K562 (cell line): ENCODE results near the gene EDARADD. TPM values are rescaled to one million over a fixed set of nuclear protein-coding genes. Genes with fewer than 3 reads are reported as not detected.

ENCODE experiments used
- ATAC-seq: fragments of 200-7000 bp; cut with Tn5 transposase; 3 replicates; pipeline ENCODE4 v1.9.1; 2020; ENCODE audit warnings: moderate library complexity
- BruUV-seq: library from RNA; stranded (reverse); fragments of 400-500 nt; replicated peaks from 2 replicates; lab custom pipeline; 2021; lab: Mats Ljungman, UMichigan
- CTCF ChIA-PET: fragments of 300-600 bp; formaldehyde crosslinking; extraction: SDS; loops from one replicate; lab custom pipeline; 2021; ENCODE audit warnings: low intra/inter-chr PET ratio; lab: Yijun Ruan, JAX
- POLR2A ChIA-PET: fragments of 300-600, 350-650 bp; sonication (Branson Sonifier 250); formaldehyde crosslinking; extraction: SDS; loops from one replicate; lab custom pipeline; 2021; ENCODE audit warnings: antibody characterized with exemption, inconsistent platforms; lab: Yijun Ruan, JAX
- DNase-seq, 4 experiments: peaks; one replicate each; pipeline versions ENCODE4 v3.0.0 to v3.0.0-alpha.2; 2011 to 2018; ENCODE audit warnings: low spot score in 3 of 4, mixed read lengths in 3 of 4; ENCODE audit errors: extremely low read depth in 1 of 4
- FAIRE-seq: peaks from 2 replicates; lab custom pipeline; 2011; peaks lifted over from hg19 to GRCh38; lab: Jason Lieb, UNC
- H2AFZ ChIP-seq: 2 replicates; pipeline ENCODE4 v1.6.0; 2011; ENCODE audit warnings: low read depth, low read length, control low read depth, inconsistent platforms
- H3K27ac ChIP-seq: fragments of 200-600 bp; 3 replicates; pipeline ENCODE4 v1.8.0; 2011; ENCODE audit warnings: low read depth, mild to moderate bottlenecking, control low read depth, inconsistent platforms, low read length, moderate library complexity, mixed read lengths; ENCODE audit errors: extremely low read depth
- H3K27me3 ChIP-seq, 2 experiments: fragments of 300-600 bp in 1 of 2; 2 replicates in 1 of 2; 3 replicates in 1 of 2; pipeline versions ENCODE4 v1.6.0 to v1.8.0; 2011; ENCODE audit warnings: inconsistent platforms in 2 of 2, low read length in 2 of 2, mild to moderate bottlenecking in 1 of 2, mixed read lengths in 1 of 2, moderate library complexity in 1 of 2; ENCODE audit not compliant: control insufficient read depth in 2 of 2, insufficient read depth in 2 of 2
- H3K36me3 ChIP-seq: fragments of 300-600 bp; 3 replicates; pipeline ENCODE4 v1.8.0; 2011; ENCODE audit warnings: mild to moderate bottlenecking, low read length, inconsistent platforms; ENCODE audit not compliant: control insufficient read depth, insufficient read depth
- H3K4me1 ChIP-seq, 2 experiments: fragments of 200-600 bp in 1 of 2; replicated peaks in 1 of 2; 2 replicates in 1 of 2; 3 replicates in 1 of 2; pipeline versions ENCODE4 v1.5.1 to v1.8.0; 2011; ENCODE audit warnings: inconsistent platforms in 2 of 2, low read length in 2 of 2, mild to moderate bottlenecking in 1 of 2, mixed read lengths in 1 of 2, moderate library complexity in 1 of 2; ENCODE audit not compliant: control insufficient read depth in 2 of 2, insufficient read depth in 2 of 2
- H3K4me2 ChIP-seq: 2 replicates; pipeline ENCODE4 v1.6.1; 2011; ENCODE audit warnings: low read length, control low read depth, inconsistent platforms, mixed read lengths; ENCODE audit not compliant: insufficient read depth
- H3K4me3 ChIP-seq: fragments of 200-600 bp; sonication (generic), shearing (Covaris generic); 2 replicates; pipeline ENCODE4 v1.5.1; 2016; ENCODE audit warnings: control low read depth, inconsistent platforms
- H3K79me2 ChIP-seq: fragments of 200-600 bp; 3 replicates; pipeline ENCODE4 v1.8.0; 2011; ENCODE audit warnings: low read length, inconsistent platforms; ENCODE audit not compliant: control insufficient read depth, insufficient read depth
- H3K9ac ChIP-seq, 2 experiments: 2 replicates each; pipeline versions ENCODE4 v1.6.0 to v1.6.1; 2011; ENCODE audit warnings: low read depth in 2 of 2, low read length in 2 of 2, control low read depth in 1 of 2, inconsistent platforms in 1 of 2, mild to moderate bottlenecking in 1 of 2, mixed read lengths in 1 of 2; ENCODE audit not compliant: insufficient read depth in 1 of 2
- H3K9me1 ChIP-seq: one replicate; pipeline ENCODE4 v1.6.0; 2011; ENCODE audit warnings: inconsistent platforms, mild to moderate bottlenecking, low read length, moderate library complexity; ENCODE audit not compliant: control insufficient read depth, insufficient read depth
- H3K9me3 ChIP-seq: replicated peaks from 2 replicates; pipeline ENCODE4 v1.5.1; 2011; ENCODE audit warnings: low read depth, low read length, inconsistent platforms; ENCODE audit not compliant: control insufficient read depth, insufficient read depth
- H4K20me1 ChIP-seq: replicated peaks from 2 replicates; pipeline ENCODE4 v1.6.1; 2011; ENCODE audit warnings: low read length, inconsistent platforms, mixed read lengths; ENCODE audit not compliant: control insufficient read depth, insufficient read depth
- AFF1 ChIP-seq, 2 experiments: fragments of 450-650 bp; IDR thresholded peaks; 2 replicates each; pipeline ENCODE4 v1.6.1; 2018; ENCODE audit warnings: mild to moderate bottlenecking in 2 of 2, low read depth in 1 of 2; ENCODE audit not compliant: partially characterized antibody in 2 of 2
- CBX2 ChIP-seq: fragments of 200-600 bp; sonication (generic); IDR thresholded peaks from one replicate; pipeline ENCODE4 v1.6.1; 2012; ENCODE audit warnings: mild to moderate bottlenecking, low read length, inconsistent platforms; ENCODE audit not compliant: insufficient read depth, poor library complexity, severe bottlenecking
- DLX4 ChIP-seq: fragments of 250-450 bp; sonication (Bioruptor Pico); IDR thresholded peaks from 2 replicates; pipeline ENCODE4 v1.6.1; 2021; ENCODE audit warnings: mild to moderate bottlenecking
- DPF2 ChIP-seq: fragments of 450-650 bp; IDR thresholded peaks from 2 replicates; pipeline ENCODE4 v1.6.1; 2016
- E2F4 ChIP-seq: sonication (generic); formaldehyde crosslinking; IDR thresholded peaks from 2 replicates; pipeline ENCODE4 v1.8.0; 2022; ENCODE audit warnings: mild to moderate bottlenecking, low read depth, missing genetic modification reagents
- FOXJ2 ChIP-seq: fragments of 200-800 bp; sonication (Bioruptor generic); IDR thresholded peaks from 2 replicates; pipeline ENCODE4 v1.6.1; 2016; ENCODE audit warnings: missing genetic modification characterization, missing compliant biosample characterization
- KAT7 ChIP-seq: sonication (generic); formaldehyde crosslinking; IDR thresholded peaks from 2 replicates; pipeline ENCODE4 v1.8.0; 2022; ENCODE audit warnings: missing genetic modification reagents, mild to moderate bottlenecking, borderline replicate concordance
- KLF1 ChIP-seq: fragments of 450-650 bp; IDR thresholded peaks from 2 replicates; pipeline ENCODE4 v1.6.1; 2016; ENCODE audit warnings: missing genetic modification characterization, missing compliant biosample characterization
- KLF6 ChIP-seq: fragments of 250-450 bp; sonication (Bioruptor Pico); IDR thresholded peaks from 2 replicates; pipeline ENCODE4 v1.4.0; 2020; ENCODE audit warnings: mild to moderate bottlenecking, moderate library complexity, borderline replicate concordance
- POLR2H ChIP-seq: IDR thresholded peaks from 2 replicates; pipeline ENCODE4 v1.6.1; 2016; ENCODE audit warnings: missing genetic modification characterization, low read depth, mild to moderate bottlenecking, control low read depth, missing compliant biosample characterization, moderate library complexity
- SRSF9 ChIP-seq: fragments of 200-400 bp; formaldehyde crosslinking; IDR thresholded peaks from 2 replicates; pipeline ENCODE4 v1.6.1; 2017; ENCODE audit warnings: low read depth, low read length, borderline replicate concordance
- ZNF143 ChIP-seq: sonication (generic); formaldehyde crosslinking; IDR thresholded peaks from 2 replicates; pipeline ENCODE4 v1.9.0; 2022; ENCODE audit warnings: mild to moderate bottlenecking, missing genetic modification reagents
- ZNF253 ChIP-seq: fragments of 250-450 bp; sonication (Bioruptor Pico); conservative IDR thresholded peaks from 2 replicates; pipeline ENCODE4 v1.6.1; 2021; ENCODE audit warnings: mild to moderate bottlenecking
- ZNF639 ChIP-seq, 2 experiments: fragments of 200-800 bp in 1 of 2; sonication (Bioruptor generic) in 1 of 2; sonication (generic) in 1 of 2; formaldehyde crosslinking in 1 of 2; IDR thresholded peaks in 1 of 2; conservative IDR thresholded peaks in 1 of 2; 2 replicates each; pipeline versions ENCODE4 v1.5.0 to v1.6.1; 2016 to 2020; ENCODE audit warnings: missing compliant biosample characterization in 1 of 2, missing genetic modification characterization in 1 of 2, missing genetic modification reagents in 1 of 2
- WGBS: fragments of 100-300 bp; shearing (Covaris generic); methylation state at CpG from one replicate; pipeline ENCODE4 v1.1.6; 2016; ENCODE audit warnings: low coverage, mixed read lengths; ENCODE audit not compliant: insufficient coverage; ENCODE audit errors: missing lambda C conversion rate; 5-methylcytosine and 5-hydroxymethylcytosine counted together
- in situ Hi-C: fragments of 300-500 bp; cut with MboI; formaldehyde crosslinking; loops from 4 replicates; pipeline ENCODE4 v1.15.0; 2018; ENCODE audit warnings: inconsistent platforms, mixed read lengths
- intact Hi-C: fragments of 100-400 bp; cut with micrococcal nuclease; formaldehyde crosslinking; loops from 2 replicates; pipeline ENCODE4 v1.14.2; 2022
- polyA plus RNA-seq, 8 experiments: library from polyadenylated mRNA; depleted of rRNA in 4 of 8; stranded (reverse) in 5 of 8; unstranded in 3 of 8; fragments of >200 nt; fragmentation: Nextera tagmentation in 2 of 8; fragmentation: Illumina TruSeq in 1 of 8; extraction: Ambion mirVana in 2 of 8; extraction: Trizol in 1 of 8; gene quantifications; 2 replicates each; pipeline versions ENCODE4 v1.2.1 to v1.2.3, GENCODE V29; 2011 to 2014; ENCODE audit warnings: inconsistent platforms in 1 of 8, missing spikeins in 1 of 8
- total RNA-seq, 7 experiments: library from RNA; depleted of rRNA in 6 of 7; stranded (reverse); fragments of >200 nt in 6 of 7; fragmentation: Illumina TruSeq in 2 of 7; extraction: Trizol in 2 of 7; gene quantifications; 2 replicates each; pipeline versions ENCODE4 v1.2.1 to v1.2.3, GENCODE V29; 2011 to 2021; ENCODE audit warnings: low replicate concordance in 1 of 7

The EDARADD gene
- total and polyA plus RNA-seq, 9 of the 15 experiments (the other 6 are each of a cell fraction or from before 2014, with no cell fraction given): 0.46 to 32.4 (median 20.6) TPM

- DNase-seq (no peak), FAIRE-seq (no peak), ATAC-seq (no peak)
- 82% methylated on average over 6 of the region's 6 CpGs for WGBS
- Histone ChIP-seq H3K4me1 (no peaks in the 10 kb centered on the region), H3K27me3 (no peaks in the 10 kb centered on the region), H3K4me2 (no peak overlapping the region), H3K9ac (no peak overlapping the region), H4K20me1 (no peaks in the 10 kb centered on the region), H3K4me3 (no peak overlapping the region), H3K27ac (no peak overlapping the region), H2AFZ (no peak overlapping the region), H3K9me3 (no peaks in the 10 kb centered on the region), H3K9me1 (no peaks in the 10 kb centered on the region), H3K36me3 (peaks cover 23% of the 10 kb centered on the region; the same call in 1 of the 3 replicates), H3K79me2 (no peaks in the 10 kb centered on the region)
- in situ Hi-C loops: no loop called here
- ChIA-PET POLR2A (no interaction called here), CTCF (interaction anchor here (0.6 kb wide), 1 partner anchor 93 kb away, joined by 3 read pairs; no protein-coding TSS in a partner anchor)
- intact Hi-C loops: no loop called here
- BruUV-seq: no TSS peak
- TF ChIP-seq DPF2 (no peak), CBX2 (no peak), DLX4 (CRISPR knock-in tag) (no peak), ZNF143 (CRISPR knock-in tag) (no peak), SRSF9 (no peak), ZNF639 (CRISPR knock-in tag; conservative IDR thresholded peaks at IDR 0.05 in 1 of 2, IDR thresholded peaks at IDR 0.05 in 1 of 2) (no peak), KLF1 (tag) (no peak), E2F4 (CRISPR knock-in tag) (no peak), FOXJ2 (tag) (no peak), KLF6 (CRISPR knock-in tag) (no peak), AFF1 (IDR thresholded peaks at IDR 0.05; ENCODE audit: low read depth in 1 of 2, partially characterized antibody in 2 of 2) (no peak), KAT7 (CRISPR knock-in tag) (no peak), ZNF253 (CRISPR knock-in tag) (no peak), POLR2H (tag) (no peak)
Measured at GRCh38 chr1:236433819-236434315, 39.8 kb downstream of the EDARADD start.
